ENCODE results near the gene TNFRSF1A. TPM values are rescaled to one million over a fixed set of nuclear protein-coding genes. Genes with fewer than 3 reads are reported as not detected.

TNFRSF1A gene
- polyA plus RNA-seq, 2 of the 4 experiments (the other 2 are of a cell fraction) = 416 to 460 TPM

GRCh38 chr12:6280053-6280469, 61.8 kb downstream of the TNFRSF1A start:
- H3K4me1 ChIP-seq = peaks cover 40% of the 10 kb centered on the region
- peak; percentile 77 for ATAC-seq
- peak overlapping the region; percentile 97 for H3K27ac ChIP-seq
- H3K9me3 ChIP-seq = no peaks in the 10 kb centered on the region
- H3K4me2 ChIP-seq = peak overlapping the region; percentile 92
- no peak overlapping the region; the same call in 2 of the 3 replicates for H3K4me3 ChIP-seq
- peak; percentile 86 to 87 for DNase-seq (ENCODE audit: low read depth in 1 of 2, low spot score in 1 of 2)
- FAIRE-seq = peak; percentile 98
- WGBS (ENCODE audit: missing lambda C conversion rate) = 8% methylated on average over 2 of the region's 2 CpGs
- CTCF ChIA-PET = interaction anchor here (0.6 to 10.2 kb wide), 21 partner anchors 7 to 323 kb away, joined by 3 to 529 read pairs (median 8); partner anchors contain the start of gene CD9
- POLR2A ChIA-PET = interaction anchor here (1.3 to 2.4 kb wide), 5 partner anchors 15 to 207 kb away, joined by 3 to 7 read pairs (median 6); partner anchors contain the start of genes CD9 and VAMP1
- TF ChIP-seq NPAS2 (CRISPR knock-in tag; IDR thresholded peaks at IDR 0.05; ENCODE audit: borderline replicate concordance) (no peak), NFE2L2 (conservative IDR thresholded peaks at IDR 0.05; ENCODE audit: low read length) (no peak), NR3C1 (IDR thresholded peaks at IDR 0.05) (no peak), ESRRA (IDR thresholded peaks at IDR 0.05; ENCODE audit: borderline replicate concordance, low read length) (no peak), HEYL (CRISPR knock-in tag; IDR thresholded peaks at IDR 0.05) (no peak), CTCF (IDR thresholded peaks at IDR 0.05) (no peak), MAX (IDR thresholded peaks at IDR 0.05) (no peak), GATA3 (IDR thresholded peaks at IDR 0.05; ENCODE audit: borderline replicate concordance) (0 out of 2 replicates have a peak, but pooled peaks have one; percentile 12), JUNB (IDR thresholded peaks at IDR 0.05) (peak; percentile 76), CEBPB (IDR thresholded peaks at IDR 0.05) (no peak), CHD2 (IDR thresholded peaks at IDR 0.05; ENCODE audit: low read length, partially characterized antibody) (no peak), RAD21 (conservative IDR thresholded peaks at IDR 0.05 in 1 of 2, IDR thresholded peaks at IDR 0.05 in 1 of 2) (peak in 1 of 2 experiments; percentile 8; a peak in 1 of 5 replicates), EHF (CRISPR knock-in tag; IDR thresholded peaks at IDR 0.05) (no peak), TP53 (CRISPR knock-in tag; IDR thresholded peaks at IDR 0.05) (no peak), JUN (IDR thresholded peaks at IDR 0.05) (peak in 1 of 2 experiments; percentile 32; a peak in 1 of 5 replicates), TFCP2L1 (CRISPR knock-in tag; IDR thresholded peaks at IDR 0.05) (no peak), PHF8 (IDR thresholded peaks at IDR 0.05; ENCODE audit: borderline replicate concordance, low read depth) (no peak), HOXA7 (CRISPR knock-in tag; IDR thresholded peaks at IDR 0.05) (no peak), SMC3 (IDR thresholded peaks at IDR 0.05) (no peak), SREBF2 (IDR thresholded peaks at IDR 0.05) (no peak), KDM1A (IDR thresholded peaks at IDR 0.05; ENCODE audit: low read depth) (no peak), FOSL2 (IDR thresholded peaks at IDR 0.05) (peak; percentile 76), FOSL2 (CRISPR knock-in tag; IDR thresholded peaks at IDR 0.05) (peak; percentile 92), KDM5A (IDR thresholded peaks at IDR 0.05) (no peak), HOXB13 (CRISPR knock-in tag; IDR thresholded peaks at IDR 0.05; ENCODE audit: low read depth) (no peak), RNF2 (IDR thresholded peaks at IDR 0.05; ENCODE audit: borderline replicate concordance, low read depth) (no peak), RCOR1 (IDR thresholded peaks at IDR 0.05; ENCODE audit: low read depth, low read length) (no peak), CBX2 (IDR thresholded peaks at IDR 0.05; ENCODE audit: borderline replicate concordance, low read depth) (no peak), RFX5 (IDR thresholded peaks at IDR 0.05) (no peak), HDAC2 (IDR thresholded peaks at IDR 0.05) (no peak)
- TF ChIP-seq, protein P1, sequence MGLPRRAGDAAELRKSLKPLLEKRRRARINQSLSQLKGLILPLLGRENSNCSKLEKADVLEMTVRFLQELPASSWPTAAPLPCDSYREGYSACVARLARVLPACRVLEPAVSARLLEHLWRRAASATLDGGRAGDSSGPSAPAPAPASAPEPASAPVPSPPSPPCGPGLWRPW (IDR thresholded peaks at IDR 0.05) = no peak
- TF ChIP-seq, protein P2, sequence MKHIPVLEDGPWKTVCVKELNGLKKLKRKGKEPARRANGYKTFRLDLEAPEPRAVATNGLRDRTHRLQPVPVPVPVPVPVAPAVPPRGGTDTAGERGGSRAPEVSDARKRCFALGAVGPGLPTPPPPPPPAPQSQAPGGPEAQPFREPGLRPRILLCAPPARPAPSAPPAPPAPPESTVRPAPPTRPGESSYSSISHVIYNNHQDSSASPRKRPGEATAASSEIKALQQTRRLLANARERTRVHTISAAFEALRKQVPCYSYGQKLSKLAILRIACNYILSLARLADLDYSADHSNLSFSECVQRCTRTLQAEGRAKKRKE (CRISPR knock-in tag; IDR thresholded peaks at IDR 0.05; ENCODE audit: low read depth) = no peak
